VCaP (cell line): ENCODE measurements around the gene SF3A1.

Source experiments
- H3K27ac ChIP-seq: fragments of 450-650 bp; 2 replicates; pipeline ENCODE4 v1.5.1; 2017
- CTCF ChIP-seq: fragments of 450-650 bp; conservative IDR thresholded peaks from 2 replicates; pipeline ENCODE4 v1.5.1; 2017; ENCODE audit warnings: mild to moderate bottlenecking, moderate library complexity

The SF3A1 gene

GRCh38 chr22:30285846-30286200 lies 70.9 kb downstream of the SF3A1 start:
- H3K27ac ChIP-seq, result no peak overlapping the region
- TF ChIP-seq CTCF, result no peak

DNA sequence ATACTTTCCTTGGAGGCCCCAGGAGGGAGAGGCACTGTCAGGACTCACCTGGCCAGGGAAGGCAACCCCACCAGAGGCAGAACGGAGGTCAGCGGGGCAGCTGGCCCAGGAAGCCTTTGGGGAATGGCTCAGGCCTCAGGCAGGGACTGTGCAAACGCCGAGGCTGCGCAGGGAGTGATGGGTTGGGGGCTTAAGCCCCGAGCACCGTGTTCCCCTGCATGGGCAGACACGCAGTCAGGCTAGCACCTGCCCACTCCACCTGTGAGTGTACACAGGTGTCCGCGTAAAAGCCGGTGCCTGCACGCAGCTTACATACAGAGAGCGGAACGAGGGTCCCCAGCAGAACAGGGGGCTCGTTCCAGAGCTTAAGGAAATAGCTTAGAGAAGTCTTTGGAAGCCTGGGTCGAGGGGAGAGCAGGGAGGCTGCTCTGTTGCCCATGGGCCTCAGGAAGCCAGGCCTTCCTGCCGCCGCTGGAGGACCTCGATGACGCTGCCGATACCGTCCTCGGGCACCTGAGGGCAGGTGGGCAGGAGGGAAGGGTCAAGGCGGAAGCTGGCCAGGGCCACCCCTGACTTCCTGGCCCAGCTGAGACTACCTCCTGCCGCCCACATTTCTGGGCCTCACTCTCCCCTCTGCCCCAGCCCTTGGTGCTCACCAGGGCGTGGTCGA lies 71.4 kb downstream of the SF3A1 start:
- no peak for TF ChIP-seq CTCF
- no peak overlapping the region for H3K27ac ChIP-seq

- H3K27ac ChIP-seq, result no peak overlapping the region
- no peak for TF ChIP-seq CTCF
Measured at GRCh38 chr22:30284666-30285065, 72.0 kb downstream of the SF3A1 start.

GRCh38 chr22:30284172-30284571 lies 72.5 kb downstream of the SF3A1 start:
- TF ChIP-seq CTCF, result no peak
- H3K27ac ChIP-seq, result no peak overlapping the region

DNA sequence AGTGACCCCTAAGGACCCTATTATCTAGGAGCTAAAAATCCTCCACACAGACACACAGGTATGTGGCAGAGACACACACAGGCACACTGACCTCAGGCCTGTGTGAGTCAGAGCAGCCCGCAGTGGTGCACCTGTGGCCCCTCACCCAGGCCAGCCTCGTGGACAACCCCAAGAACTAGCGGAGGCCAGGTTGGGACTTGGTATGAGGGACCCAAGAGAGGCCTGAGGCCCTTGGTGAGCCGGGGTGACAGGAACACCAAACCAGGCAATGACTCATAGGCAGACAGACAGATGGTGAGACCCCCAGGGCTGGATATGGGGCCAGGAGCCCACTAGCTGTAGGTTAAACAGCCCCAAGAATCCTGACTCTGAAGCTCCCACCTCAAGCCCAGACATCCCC lies 73.4 kb downstream of the SF3A1 start:
- no peak overlapping the region for H3K27ac ChIP-seq
- no peak for TF ChIP-seq CTCF

GRCh38 chr22:30282616-30283046 lies 74.1 kb downstream of the SF3A1 start:
- no peak overlapping the region for H3K27ac ChIP-seq

More at GRCh38 chr22:30282616-30283046, 74.1 kb downstream of the SF3A1 start:
- no peak for TF ChIP-seq CTCF
